HG02623 (cell line): ENCODE measurements around the gene PTPRR.

Experiments
- ATAC-seq: cut with Tn5 transposase; IDR thresholded peaks from one replicate; pipeline ENCODE4 v1.9.1; 2021; ENCODE audit warnings: moderate library complexity; ENCODE audit not compliant: unreplicated experiment

Gene PTPRR

GRCh38 chr12:70806043-70806442, 114.5 kb downstream of the PTPRR start:
- no peak for ATAC-seq

- ATAC-seq = no peak
These were observed 122.3 kb downstream of the PTPRR start for GRCh38 chr12:70798016-70798783.

GRCh38 chr12:70796989-70797388, 123.5 kb downstream of the PTPRR start:
- ATAC-seq = no peak

DNA sequence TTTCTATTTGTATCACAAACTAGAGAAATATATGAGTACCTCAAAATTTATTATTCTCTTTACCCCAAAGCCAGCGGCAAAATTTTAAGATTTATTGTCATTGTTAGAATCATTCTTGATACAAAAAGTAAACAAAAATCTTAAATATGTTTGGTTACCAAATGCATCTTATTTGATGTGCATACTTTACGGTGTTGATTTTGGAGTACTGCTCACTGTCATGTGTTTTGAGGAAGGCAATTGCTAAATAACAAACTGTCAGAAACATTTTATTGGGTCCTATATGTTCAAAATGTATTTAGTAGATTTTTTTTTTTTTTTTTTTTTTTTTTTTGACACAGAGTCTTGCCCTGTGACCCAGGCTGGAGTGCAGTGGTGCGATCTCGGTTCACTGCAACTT, 124.9 kb downstream of the PTPRR start:
- ATAC-seq = no peak

- ATAC-seq = no peak
These were observed 126.4 kb downstream of the PTPRR start for GRCh38 chr12:70794131-70794530.

DNA sequence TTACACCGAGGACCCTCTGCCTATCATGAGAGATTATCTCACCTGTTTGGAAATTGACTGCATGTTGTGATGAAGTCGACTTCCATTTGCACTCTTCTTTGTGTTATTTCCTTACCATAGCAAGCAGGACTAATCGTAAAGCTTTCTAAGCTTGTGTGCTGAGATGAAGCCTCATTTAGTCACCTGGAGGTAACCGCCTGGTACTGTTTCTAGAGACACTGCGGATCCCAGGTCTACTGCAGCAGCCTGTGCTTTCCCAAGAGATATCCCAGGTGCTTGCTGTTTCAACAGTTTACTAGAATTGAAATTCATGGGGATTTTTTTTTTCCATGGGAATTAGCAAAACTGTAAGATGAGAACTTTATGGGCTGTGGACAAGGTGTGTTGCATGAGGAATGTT, 131.8 kb downstream of the PTPRR start:
- no peak for ATAC-seq

DNA sequence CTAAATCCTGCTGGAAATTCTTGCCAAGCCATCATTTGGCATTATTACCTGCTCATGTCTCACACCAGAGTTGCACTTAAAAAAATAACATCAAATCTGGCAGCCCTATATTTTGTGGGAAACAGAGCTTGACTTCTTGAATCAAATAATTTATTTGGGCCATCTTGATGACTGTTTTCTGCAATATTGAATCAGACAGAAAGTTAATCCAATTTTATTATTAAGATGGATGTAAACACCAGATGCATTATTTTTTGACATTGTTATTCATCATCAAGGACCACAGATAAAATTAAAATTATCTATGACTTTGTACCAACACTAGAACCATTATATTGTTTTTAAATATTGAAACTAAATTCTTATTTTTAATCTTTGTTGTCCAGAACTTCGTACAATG, 132.9 kb downstream of the PTPRR start:
- no peak for ATAC-seq

- ATAC-seq = no peak
These were observed 134.6 kb downstream of the PTPRR start for GRCh38 chr12:70785896-70786295.

GRCh38 chr12:70784042-70784668, 136.4 kb downstream of the PTPRR start:
- no peak for ATAC-seq

- no peak for ATAC-seq
These were observed 137.1 kb downstream of the PTPRR start for GRCh38 chr12:70783455-70783854.

GRCh38 chr12:70779250-70779649, 141.3 kb downstream of the PTPRR start:
- ATAC-seq = no peak

- ATAC-seq = no peak
These were observed 146.5 kb downstream of the PTPRR start for GRCh38 chr12:70774055-70774454.

DNA sequence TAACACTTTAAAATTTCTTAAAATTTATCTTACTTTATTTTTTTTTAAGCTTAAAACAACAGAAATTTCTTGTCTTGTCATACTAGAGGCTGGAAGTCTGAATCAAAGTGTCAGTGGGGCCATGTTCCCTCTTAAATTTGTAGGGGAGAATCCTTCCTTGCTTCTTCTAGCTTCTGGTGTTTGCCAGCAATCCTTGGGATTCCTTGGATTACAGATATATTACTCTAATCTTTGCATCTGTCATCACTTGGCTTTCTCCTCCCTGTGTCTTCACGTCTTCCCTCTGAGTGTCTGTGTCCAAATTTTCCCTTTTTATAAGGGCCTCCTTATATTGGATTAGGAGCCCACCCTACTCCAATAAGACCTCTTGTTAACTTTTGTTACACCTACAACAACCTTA, 147.7 kb downstream of the PTPRR start:
- no peak for ATAC-seq

DNA sequence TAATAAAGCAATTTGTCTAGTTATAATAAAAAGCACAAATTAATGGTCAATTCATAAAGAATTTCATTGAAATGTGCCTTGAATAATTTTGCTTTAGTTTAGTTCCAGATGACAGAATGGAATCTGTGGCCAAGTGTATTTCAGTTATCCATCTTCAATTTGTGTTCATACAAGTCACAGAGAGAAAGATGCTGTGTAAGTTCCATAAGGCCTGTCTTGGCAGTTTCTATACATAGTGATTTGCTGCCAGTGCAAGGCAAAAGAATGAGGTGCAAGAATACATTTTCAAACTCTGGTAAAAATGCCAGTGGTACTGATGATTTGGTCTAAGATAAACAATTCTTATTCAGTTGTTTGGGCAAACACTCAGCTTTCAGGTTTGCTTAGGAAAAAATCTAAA, 149.0 kb downstream of the PTPRR start:
- no peak for ATAC-seq

DNA sequence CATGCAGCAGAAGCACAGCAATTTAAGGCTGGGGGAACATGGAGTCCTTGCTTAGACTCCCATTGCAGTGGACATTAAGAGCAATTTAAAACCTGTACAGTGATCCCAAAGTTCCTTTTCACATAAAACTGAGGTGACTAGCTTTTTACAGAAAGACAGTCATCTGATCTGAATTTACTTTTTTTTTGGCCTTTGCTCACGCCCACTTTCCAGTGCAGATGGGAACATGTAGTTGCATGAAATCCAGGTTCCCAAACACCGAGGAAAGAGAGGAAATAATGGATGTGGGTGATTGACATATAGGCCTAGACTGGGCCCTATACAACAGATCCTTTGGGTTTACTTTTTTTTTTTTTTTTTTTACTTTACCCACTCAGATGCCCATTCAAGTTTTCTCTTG, 156.9 kb downstream of the PTPRR start:
- ATAC-seq = no peak

DNA sequence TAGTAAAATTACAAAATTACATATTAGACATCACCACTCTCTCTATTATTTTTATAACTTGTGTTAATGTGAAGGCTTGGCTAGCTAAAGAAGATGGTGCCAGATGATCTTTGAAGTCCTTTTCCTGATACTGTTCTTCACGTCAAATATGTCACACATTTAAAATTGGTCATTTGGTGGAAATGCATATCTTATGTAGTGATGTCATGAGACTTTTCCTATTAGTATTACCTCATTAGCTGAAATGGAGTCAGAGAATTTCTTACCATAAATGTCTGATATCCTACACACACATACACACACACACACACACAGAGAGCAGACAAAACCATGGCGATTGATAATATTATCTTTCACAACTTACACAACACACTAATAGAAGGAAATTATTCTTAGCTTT, 158.5 kb downstream of the PTPRR start:
- no peak for ATAC-seq

GRCh38 chr12:70759161-70759918, 161.2 kb downstream of the PTPRR start:
- ATAC-seq = no peak

DNA sequence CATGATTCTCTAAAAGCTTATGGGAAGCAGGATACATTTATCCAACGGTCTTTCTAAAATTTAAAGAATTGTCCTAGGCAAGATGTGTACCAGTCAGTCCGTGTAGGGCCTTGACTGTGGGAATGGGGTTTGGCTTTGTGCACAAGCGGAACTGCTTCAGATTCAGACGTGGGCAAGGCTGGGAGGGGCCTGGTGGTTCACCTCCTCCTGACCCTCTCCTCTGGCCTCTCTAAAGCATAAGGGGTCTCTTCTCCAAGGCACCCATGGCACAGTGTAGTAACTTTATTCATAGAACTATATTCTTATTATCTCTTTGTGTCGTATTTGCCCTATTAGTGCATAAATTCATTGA, 162.1 kb downstream of the PTPRR start:
- ATAC-seq = no peak

DNA sequence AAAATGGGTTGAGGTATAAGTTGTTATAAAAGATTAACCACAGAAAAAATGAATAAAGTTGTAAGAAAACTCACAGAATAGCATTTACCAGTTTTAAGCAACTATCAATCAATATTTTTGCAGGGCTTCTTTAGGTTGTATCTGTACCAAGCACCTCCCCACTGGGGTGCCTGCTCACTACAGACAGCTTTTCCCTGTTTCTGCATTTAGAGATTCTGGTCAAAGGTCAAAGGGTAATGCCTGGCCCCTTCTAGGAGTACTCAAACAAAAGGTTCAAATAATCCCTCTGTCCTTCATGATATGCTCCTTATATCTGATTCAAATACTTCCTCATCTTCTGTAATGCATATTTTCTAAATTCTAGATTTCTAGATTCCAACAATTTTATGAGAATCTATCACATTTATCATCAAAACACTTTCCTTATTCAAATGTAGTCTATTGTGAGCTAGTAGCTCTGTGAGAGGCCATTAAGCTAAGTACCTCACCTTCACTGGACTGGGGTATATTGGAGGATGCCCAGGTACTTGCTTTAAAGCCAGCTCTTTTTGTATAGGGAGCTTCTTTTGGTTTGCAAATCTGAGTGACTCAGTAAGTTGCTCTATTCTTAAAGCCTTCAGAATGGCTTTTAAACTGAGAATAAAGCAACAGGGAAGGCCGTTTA, 162.6 kb downstream of the PTPRR start:
- ATAC-seq = no peak

DNA sequence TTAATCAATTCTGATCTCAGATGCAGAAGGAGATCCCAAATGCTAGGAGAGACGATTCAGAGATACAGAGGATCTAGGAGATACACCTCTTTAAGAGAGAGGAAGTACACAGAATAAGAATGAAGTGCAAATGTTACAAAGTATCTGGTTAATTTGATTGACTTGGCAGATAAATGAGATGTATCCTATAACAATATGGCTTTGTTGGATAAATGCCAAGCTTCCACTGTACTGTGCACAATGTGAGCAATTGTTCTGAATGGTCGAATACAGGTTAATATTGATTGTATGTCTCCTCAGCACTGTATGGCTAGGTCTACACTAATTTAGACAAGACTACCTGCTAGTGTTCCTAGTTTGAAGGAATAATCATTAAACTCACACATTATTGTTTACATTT, 163.7 kb downstream of the PTPRR start:
- ATAC-seq = no peak

GRCh38 chr12:70756118-70756517, 164.4 kb downstream of the PTPRR start:
- no peak for ATAC-seq

DNA sequence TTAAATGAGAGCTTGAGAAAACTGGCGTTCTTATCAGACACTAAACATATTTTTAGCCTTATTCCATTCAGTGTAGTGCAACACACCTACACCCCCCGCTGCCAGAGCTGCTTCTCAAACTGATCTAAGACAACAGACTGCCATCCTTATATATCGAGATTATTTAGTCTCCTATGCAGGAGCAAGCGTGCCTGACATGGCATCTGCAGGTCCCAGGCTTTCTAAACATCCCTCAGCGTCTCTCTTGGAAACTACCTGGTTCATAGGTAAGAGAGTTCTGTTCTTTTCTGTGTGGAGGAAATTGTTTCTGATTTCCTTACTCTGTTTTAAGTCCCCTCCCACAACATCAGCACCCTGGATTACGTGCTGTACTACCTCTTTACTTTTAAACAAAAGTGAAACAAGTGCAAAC, 166.2 kb downstream of the PTPRR start:
- no peak for ATAC-seq
